Activated CD4-positive, alpha-beta T cell treated with anti-CD3 and anti-CD28 coated beads, Interleukin-2, amount 50 U/mL, for 1 hour (primary cell): ENCODE results near the gene ATOH8.
A peak's percentile ranks its signal among the peaks of the same experiment; 100 is the strongest.
"Not testable (repeated sequence)": the region's sequence is repeated elsewhere in the genome, so short reads cannot be mapped to it uniquely, and the experiment has no call there.

Experiments used
- DNase-seq: peaks from one replicate; pipeline ENCODE4 v3.0.0-alpha.2; 2020

ATOH8 gene

DNA sequence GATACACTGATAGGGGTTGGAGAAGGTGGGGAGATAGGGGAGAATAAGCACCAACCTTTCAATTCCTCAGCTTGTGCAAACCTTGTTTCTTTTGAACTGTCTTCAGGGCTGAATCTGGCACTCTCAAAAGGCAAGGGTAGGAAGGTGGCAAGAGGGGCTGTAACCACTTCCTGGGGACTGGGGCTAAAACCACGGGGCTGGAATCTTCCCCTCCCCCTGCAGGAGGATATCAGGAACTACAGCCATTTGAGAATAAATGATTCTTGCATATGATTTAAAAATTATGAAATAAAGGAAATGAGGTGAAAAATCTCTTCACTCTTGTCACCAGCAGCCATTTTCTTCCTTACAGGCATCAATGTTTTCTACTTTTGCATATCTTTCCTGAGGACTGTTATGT, 50.8 kb downstream of the ATOH8 start:
- DNase-seq = no peak

DNA sequence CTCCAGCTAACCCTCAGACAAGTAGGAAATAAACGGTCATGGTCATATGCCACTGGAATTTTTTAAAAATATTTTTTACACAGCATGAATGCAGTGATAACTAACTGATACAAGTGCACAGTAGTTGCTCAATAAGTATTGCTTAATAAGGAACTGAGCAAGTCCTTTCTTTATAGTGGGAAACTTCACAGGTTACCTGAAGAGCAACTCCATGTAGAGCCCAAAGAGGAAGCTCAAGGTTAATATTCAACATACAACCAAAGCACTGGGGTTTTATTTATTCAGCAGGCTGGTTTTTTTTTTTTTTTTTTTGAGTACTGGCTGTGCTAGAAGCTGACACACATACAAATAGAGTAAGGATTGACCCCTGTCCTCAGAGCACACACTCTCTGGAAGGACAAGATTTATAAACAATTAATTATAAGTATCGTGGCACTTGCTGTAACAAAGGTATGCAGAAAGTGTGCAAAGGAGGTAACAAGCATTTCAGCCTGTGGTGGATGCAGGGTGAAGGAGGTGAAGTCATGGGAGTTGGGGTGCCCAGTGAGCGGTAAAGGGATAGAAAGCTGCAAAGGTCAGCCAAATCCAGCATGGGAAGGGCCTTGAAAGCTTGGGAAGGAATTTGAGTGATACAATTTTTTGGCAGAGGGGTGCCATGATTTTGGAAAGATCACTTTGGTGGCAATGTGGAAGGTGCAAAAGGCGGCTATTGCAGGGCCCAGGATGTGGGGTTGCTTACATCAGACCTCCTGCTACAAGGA, 52.7 kb downstream of the ATOH8 start:
- DNase-seq = no peak

DNA sequence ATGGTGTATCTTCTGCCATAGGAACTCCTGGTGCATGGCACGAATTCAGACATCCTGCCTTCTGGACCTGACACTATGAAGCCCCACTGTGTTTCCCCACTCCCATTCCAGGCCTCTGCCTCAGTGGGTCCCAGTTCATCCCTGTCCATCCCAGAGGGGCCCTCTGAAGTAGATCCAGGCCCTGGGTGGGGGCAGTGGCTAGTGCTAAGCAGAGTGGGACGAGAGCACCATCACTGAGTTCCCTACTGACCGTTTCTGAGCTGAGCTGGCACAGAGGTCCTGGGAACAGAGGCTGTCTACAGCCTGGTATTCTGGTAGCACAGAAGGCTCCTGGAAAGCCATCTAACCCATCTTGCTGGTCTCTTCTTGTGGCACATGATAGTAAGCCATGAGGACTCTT, 54.0 kb downstream of the ATOH8 start:
- DNase-seq = no peak

DNA sequence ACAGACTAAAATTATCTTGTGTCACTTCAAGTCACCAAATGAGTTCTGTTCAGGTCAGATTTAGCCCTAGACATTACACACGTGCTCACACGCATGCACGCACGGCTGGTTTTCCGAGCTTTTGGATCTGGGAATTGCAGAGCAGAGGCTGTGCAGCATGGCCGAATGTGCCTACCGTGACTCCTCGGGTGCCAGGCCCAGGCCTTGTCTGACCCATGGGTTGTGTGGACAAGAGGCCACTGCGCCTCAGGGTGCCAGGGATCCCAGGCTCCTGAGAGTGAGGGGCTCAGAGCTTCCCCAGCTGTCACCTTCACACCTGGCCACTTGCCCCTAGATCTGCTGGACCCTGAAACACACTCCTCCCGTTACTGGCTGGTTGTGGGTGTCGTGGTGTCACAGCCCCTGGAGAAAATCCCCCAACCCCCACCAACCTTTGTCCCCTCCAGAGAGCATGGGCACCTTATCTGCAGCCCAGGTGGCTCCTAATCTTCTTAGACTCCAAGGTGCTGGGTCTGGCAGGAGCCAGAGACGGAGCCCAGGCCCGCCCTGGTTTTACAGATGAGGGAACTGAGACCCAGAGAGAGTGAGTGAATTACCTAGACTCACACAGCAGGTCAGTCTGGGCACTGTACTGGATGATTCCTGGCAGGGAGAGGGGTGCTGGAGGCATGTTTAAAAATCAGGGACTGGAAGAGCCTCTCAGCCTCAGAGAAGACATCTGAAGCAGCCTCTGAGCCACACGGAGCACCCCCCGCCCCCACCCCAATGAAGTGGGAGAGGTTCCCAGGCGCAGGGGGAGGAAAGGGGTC, 56.8 kb downstream of the ATOH8 start:
- DNase-seq = no peak

DNA sequence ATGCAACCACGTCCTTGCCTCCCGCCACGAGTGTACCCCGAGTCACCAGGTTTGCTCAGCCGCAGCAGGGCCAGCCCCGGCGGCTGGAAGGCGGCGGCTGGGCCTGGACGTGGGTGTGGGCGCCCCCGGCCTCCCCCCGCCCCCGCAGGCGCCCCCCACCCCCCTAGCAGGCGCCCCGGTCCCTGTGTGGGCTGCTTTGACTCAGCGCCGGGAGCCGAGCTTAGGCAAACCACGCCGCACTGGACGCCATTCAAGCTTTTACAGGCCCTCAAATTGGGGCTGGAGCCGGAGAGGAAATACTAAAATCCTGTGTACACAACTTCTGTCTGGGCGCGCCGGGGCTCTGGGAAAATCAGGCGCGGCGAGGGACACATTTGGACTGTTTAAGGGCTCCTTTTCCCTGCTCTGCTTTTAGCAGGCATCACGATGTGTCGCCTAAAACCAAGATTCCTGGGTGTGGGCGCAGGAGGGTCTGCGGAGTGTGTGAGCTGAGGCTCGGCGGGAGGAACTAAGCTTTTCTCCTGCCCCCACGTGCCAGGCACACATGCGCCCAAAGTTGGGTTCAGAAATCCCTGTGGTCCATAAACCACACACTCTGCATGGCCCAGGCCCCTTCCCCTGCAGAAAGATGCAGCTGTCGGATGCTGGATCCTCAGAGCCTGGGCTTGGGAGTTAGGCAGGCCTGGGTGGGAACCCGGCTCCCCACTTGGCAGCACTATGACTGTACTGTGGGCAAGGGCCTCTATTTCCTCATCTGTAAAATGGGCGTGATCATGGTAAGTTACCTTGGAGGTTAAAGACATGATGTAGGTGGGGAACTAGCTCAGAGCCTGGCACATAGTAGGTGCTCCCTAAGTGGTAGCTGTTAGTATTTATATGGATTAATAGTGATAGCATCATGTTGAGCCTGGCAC, 57.6 kb downstream of the ATOH8 start:
- DNase-seq = no peak

DNA sequence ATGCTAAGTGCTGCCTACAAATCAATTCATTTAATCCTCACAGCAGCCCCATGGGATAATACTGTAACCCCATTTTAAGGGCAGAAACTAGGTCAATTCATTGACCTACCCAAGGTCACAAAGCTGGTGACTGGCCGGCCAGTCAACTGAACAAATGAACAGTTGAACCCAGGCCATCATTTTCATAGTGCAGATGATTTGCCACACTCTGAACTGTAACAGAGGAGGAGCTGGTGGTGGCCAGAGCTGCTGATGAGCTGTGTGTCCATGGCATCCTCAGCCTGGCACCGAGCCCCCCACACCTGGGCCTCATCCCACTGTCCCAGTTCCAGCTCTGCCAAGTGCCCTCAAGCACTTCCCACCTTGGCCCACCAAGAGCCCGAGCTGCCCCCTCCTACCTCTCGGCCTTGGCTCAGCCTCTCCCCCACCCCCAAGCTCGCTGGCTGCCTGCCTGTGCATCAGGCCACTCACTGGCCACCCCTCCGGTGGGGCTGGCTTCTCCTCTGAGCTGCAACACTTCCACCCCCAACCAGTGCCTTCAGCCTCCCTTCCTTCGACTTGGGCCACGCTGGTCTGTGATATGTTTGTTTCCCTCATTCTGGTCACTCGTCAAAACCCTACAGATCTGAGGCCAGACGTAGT, 58.4 kb downstream of the ATOH8 start:
- no peak for DNase-seq

DNA sequence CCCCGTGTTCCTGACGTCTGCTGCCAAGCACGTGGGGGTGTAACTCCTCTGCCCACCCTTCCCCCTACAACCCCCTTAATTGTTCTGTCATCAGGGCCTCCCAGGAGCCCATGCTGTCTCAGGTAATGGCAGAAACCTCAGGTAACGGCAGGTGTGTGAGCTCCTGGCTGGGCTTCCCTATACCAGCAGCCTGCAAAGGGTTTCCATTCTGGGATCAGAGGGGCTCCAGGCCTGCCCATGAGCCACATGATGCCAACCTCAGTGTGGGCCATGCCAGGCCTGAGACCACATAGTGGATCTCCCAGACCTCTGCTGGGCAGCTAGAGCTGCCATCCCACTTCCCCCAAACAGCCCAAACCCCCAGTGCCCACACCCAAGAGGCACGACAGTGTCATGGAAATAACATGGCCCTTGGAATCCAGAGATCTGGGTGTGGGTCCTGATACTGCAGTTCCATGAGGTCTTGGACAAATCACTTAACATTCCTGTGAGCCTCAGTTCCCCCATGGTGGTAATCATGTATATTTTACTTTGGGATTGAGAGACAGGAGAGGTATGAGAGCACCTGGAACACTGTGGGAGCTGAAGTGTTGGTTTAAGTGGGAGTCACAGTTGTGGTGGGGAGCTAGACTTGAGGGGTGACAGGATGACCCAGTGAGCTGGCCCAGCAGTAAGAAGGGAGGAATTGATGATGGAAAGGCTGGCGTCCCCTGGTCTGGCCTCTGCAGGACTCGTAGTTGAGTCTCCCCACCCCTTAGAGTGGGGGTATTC, 59.6 kb downstream of the ATOH8 start:
- DNase-seq = no peak

DNA sequence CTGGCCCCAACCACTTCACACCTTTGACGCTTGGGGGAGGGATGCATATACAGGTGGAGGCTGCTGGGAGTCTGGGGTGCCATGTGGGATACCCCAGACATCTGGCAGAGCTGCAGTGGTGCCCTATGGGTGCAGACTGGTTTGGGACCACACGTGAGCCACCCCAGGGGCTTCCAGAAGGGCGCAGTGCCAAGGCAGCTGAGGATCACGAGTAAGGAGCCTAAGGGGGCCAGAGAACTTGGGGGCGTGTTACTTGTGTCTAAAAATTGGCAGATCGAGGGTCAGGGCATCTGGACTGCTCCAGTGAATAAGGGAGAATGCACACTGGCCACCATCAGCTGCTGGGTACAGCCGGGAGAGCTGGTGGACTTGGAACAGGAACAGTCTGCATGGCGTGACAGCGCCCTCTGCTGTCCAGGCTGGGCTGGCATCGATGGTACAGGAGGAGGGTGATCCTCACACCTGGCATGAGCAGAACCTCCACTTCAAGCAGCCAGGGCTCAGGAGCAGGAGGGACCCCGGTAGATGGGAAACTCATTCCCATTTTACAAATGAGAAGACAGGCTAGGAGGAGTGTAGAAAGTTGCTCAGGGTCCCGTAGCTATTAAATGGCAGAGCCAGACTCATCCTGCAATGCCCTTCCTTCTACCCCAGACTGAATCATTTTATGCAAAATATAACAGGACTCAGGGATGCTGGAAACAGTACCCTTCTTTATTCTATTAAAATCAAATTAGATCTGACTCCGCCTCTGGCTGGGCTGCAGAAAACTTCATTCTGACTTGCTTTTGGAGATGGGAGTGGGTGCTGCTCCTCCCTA, 60.4 kb downstream of the ATOH8 start:
- peak; percentile 78 for DNase-seq

DNA sequence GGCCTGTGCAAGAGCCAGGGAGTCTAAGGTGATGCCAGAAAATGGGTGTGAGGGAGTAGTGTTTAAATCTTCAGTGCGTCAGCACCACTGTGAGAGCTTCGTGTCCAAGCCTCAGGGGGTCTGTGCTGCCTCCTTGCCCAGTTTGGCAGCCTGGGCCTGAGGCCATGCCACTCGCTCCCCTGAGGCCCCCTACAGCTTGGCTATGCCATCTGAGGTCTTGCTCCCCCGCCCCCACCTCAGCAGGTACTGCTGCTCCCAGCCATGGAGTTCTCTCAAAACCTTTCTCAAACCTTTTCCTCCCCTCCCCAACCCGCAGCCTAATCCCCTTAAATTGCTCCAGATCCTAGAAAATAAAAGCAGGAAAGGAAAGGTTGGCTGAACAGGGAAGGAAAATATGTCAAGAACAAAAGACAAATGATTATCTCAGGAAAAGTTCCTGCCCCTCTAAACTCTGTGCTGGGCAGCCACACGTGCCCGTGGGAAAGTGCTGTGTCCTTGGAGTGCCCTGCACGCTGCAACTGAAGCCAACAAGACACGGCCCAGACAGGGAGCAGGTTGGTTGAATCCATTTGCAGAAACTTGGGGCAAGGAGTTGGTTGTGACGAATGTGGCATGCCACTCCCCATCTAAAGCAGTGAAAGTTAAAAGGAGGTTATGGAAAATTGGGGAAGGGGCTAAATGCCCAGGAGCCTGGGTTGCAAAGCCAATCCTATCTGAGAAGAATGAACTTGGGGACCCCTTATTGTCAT, 61.2 kb downstream of the ATOH8 start:
- DNase-seq = no peak

DNA sequence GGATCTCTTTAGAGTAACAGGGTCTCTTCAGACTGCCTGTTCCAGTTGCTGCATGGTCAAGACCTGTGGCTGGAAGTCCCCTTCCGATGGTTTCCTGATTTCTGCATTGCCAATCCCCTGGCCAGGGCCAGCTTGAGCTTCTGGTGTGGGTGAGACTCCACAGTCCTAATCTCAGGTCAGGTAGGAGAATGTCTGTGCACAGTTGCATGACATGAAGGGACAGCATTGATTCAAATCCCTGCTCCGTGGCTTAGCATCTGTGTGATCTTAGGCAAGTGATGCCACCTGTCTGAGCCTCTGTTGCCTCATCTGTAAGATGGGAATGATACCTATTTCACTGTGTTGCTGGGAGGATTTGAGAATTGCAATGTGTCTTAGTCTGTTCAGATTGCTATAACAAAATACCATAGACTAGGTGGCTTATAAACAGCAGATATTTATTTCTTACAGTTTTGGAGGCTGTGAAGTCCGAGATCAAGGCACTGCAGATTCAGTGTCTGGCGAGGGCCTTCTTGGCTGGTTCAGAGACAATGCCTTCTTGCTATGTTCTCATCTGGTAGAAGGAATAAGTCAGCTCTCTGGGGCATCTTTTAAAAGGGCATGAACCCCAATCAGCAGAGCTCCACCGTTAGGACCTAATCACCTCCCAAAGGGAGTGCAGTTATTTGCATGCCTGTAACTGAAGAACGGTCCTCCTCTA, 66.2 kb downstream of the ATOH8 start:
- no peak for DNase-seq

DNA sequence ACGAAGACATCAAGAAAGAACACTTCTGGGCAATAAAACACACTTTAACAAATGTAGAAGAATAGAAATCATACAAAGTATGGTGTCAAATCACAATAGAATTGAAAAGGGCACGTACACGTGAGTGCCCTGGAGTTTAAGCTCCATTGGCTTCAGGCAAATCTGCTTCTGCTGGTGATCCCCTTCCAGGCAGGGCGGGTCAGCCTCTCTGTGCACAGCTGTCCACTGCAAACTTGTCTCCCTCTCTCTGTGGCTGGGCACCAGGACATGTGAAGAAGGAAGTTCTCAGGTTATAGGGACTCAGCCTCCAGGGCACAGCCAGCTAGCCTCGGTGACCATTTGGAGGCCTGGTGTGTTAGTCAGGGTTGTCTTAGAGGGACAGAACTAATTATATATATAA, 69.0 kb downstream of the ATOH8 start:
- DNase-seq = no peak

DNA sequence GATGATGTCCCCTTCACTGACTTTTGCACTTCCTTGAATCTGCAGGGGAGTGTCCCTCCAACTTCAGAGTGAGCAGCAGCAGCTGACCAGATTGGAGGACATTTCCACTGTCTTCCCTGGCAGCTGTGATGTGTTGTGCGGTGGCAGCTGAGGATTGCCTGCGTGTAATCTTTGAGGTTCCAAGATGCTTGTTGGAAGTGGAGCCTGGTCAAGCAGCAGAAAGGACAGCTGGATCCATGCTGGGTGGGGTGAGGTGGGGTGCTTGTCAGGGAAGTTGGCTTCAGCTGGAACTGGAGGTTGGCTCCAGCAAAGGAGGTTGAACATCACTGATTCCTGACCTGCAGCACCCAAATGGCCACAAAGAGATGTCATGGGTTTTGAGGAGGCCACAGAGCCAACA, 70.2 kb downstream of the ATOH8 start:
- no peak for DNase-seq

DNA sequence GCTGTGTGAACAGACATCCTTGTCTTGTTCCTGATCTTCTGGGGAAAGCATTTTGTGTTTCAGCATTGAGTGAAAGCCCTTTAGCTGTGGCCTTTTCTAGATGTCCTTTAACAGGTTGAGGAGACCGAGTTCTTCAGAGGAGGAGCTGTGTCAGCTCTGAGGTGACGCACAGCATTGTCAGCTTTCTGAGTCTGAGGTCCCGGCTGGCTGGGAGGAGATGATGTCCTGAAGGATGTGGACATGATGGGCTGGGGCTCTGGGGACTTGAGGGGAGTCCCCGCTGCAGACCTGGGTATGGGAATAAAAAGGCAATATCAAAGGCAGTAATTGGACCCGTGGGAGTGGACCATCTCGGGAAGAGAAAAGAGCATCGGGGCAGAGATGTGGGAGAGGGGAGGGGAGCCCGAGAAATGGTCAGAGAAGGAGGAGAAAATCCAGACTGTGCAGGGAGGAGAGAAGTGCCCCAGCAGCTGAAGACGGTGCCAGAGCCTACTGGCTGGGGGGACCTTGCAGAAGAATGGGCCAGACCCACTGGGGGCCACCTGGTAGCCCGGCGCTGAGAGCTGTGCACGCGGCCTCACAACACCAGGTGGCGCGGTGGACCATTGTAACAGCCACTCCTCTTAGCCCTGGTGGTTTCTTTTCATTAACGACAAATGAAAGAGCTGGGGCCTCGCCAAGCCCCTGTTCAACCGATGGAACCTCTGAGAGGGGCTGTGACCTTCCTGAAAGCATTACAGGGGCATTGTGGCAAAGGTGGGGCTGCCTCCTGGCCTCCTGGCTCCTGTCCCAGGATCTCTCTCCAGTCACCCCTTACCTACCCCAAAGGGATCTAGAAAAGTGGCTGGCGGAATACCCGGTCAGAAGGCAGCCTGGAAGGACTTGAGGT, 73.4 kb downstream of the ATOH8 start:
- DNase-seq = peak; percentile 85

DNA sequence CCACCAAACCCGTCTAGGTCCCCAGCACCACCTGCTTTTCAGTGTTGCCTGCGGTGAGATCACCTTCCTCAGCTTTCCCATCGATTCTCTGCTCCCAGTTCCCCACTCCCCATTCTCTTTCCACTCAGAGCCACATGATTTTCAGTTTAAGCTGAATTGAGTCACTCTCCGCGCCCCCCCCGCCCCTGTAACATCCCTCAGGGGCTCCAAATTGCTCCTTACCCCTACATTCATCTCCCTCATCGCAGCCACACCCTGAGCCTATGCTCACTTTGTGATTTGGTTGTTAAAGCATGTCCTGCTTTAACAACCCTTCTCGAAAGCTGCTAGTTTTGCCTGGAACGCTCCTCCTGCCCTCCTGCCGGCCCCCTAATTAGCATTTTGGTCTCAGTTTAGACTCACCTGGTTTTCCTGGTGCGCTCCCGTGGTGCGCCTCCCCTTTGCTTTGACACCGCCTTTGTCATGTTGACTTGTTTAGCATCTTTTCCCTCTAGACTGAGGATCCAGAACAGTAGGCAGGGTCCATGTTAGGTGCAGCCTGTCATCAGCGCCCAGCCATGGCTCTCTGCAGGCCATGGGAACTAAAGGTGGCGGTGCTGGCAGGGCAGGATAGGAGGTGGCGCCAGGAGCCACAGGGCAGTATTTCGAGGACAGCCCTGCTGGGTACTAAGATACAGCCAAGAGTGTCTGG, 74.2 kb downstream of the ATOH8 start:
- no peak for DNase-seq

DNA sequence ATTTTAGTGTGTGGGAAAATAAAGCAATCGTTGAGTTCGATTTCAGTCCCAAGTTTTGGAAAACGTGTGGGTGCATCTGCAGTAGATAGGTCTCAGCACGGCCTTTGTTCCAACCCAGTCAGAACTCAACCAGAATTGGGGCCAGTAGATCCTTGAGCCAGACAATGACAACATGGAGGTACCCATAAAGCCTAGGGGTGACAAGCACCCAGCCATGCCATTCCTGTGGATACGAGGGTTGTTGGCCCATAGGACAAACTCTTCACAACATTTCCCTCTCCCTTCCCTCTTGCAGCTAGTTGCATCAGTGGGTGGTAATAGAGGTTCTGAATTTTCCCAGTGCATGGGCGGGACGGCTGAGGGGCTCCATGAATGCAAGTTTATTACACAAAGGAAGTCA, 74.9 kb downstream of the ATOH8 start:
- DNase-seq = no peak

DNA sequence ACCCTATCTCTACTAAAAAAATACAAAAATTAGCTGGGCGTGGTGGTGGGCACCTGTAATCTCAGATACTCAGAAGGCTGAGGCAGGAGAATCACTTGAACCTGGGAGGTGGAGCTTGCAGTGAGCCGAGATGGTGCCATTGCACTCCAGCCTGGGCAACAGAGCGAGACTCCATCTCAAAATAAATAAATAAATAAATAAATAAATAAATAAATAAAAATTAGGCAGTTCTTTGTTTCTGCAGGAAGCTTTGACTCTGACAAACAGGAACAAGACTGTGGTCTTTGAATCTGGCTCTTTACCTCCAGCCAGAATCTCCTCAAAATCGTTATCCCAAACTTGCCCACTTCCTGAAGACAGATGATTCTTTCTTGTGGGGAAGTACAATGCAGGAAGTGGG, 75.6 kb downstream of the ATOH8 start:
- not testable (repeated sequence) for DNase-seq

DNA sequence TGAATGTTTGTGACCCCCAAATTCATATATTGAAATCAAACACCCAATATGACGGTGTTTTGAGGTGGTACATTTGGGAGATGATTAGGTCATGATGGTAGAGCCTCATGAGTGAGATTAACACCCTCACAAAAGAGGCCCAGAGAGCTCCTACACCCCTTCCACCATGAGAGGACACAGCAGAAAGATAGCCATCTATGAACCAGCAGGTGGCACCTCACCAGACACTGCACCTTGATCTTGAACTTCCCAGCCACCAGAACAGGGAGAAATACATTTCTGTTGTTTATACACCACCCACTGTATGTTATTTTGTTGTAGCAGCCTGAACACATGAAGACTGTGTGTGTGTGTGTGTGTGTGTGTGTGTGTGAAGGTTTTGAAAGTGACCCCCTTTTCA, 76.9 kb downstream of the ATOH8 start:
- no peak for DNase-seq

DNA sequence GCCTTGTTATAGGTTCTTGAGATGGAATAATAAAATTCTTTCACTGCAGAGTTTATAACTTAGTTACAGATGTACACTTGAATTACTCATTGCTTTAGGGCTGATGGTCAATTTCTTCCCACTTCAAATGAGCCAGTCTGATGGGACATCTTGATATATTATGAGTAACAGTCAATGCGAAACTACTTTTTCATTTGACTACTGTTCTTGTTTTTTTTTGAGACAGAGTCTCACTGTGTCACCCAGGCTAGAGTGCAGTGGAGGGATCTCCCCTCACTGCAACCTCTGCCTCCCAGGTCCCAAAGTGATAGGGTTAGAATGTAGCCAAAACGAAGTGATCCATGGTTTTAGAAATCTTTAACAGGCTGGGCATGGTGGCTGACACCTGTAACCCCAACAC, 77.9 kb downstream of the ATOH8 start:
- no peak for DNase-seq
